OCI-LY7 (cell line): ENCODE measurements around the gene TELO2. TPM values are rescaled to one million over a fixed set of nuclear protein-coding genes. Genes with fewer than 3 reads are reported as not detected.

ENCODE experiments used
- BruUV-seq: library from RNA; stranded (reverse); fragments of 400-500 nt; replicated peaks from 2 replicates; lab custom pipeline; 2021; lab: Mats Ljungman, UMichigan
- CTCF ChIA-PET: fragments of 300-600 bp; sonication (Branson Sonifier 250); formaldehyde crosslinking; loops from one replicate; lab custom pipeline; 2022; ENCODE audit warnings: antibody characterized with exemption; ENCODE audit not compliant: unreplicated experiment; lab: Charles Lee
- POLR2A ChIA-PET: fragments of 300-600 bp; sonication (Branson Sonifier 250); formaldehyde crosslinking; loops from one replicate; lab custom pipeline; 2022; ENCODE audit warnings: antibody characterized with exemption; lab: Charles Lee
- DNase-seq: peaks from one replicate; pipeline ENCODE4 v3.0.0-alpha.2; 2015; ENCODE audit warnings: low spot score
- H2AFZ ChIP-seq: fragments of 200-600 bp; sonication (generic), shearing (Covaris generic); 2 replicates; pipeline ENCODE4 v1.6.1; 2014; ENCODE audit warnings: mild to moderate bottlenecking, antibody characterized with exemption, low read length, moderate library complexity
- H3K27ac ChIP-seq: fragments of 200-600 bp; sonication (generic); 2 replicates; pipeline ENCODE4 v1.5.1; 2014; ENCODE audit warnings: mixed run types, low read depth, mild to moderate bottlenecking, moderate library complexity, low read length, inconsistent platforms; ENCODE audit not compliant: poor library complexity, severe bottlenecking
- H3K36me3 ChIP-seq: fragments of 200-600 bp; sonication (generic); 2 replicates; pipeline ENCODE4 v1.6.1; 2014; ENCODE audit warnings: mild to moderate bottlenecking, antibody characterized with exemption, low read length, moderate library complexity, mixed read lengths; ENCODE audit not compliant: insufficient read depth
- H3K4me1 ChIP-seq: fragments of 200-600 bp; sonication (generic); 2 replicates; pipeline ENCODE4 v1.5.1; 2014; ENCODE audit warnings: mild to moderate bottlenecking, low read length; ENCODE audit not compliant: insufficient read depth, poor library complexity, severe bottlenecking
- H3K4me2 ChIP-seq: fragments of 200-600 bp; sonication (generic); 2 replicates; pipeline ENCODE4 v1.6.1; 2014; ENCODE audit warnings: mild to moderate bottlenecking, low read length
- H3K4me3 ChIP-seq: fragments of 200-600 bp; sonication (generic); 2 replicates; pipeline ENCODE4 v1.5.1; 2014; ENCODE audit warnings: mild to moderate bottlenecking, low read depth, low read length; ENCODE audit not compliant: poor library complexity, severe bottlenecking
- H3K79me2 ChIP-seq: fragments of 200-600 bp; sonication (generic); 2 replicates; pipeline ENCODE4 v1.6.1; 2016; ENCODE audit warnings: low read depth, mild to moderate bottlenecking, low read length, moderate library complexity, mixed read lengths; ENCODE audit not compliant: insufficient read depth
- H3K9me2 ChIP-seq: fragments of 200-600 bp; sonication (generic); 2 replicates; pipeline ENCODE4 v1.6.1; 2016; ENCODE audit warnings: mild to moderate bottlenecking, low read length, mixed read lengths; ENCODE audit not compliant: insufficient read depth
- H3K9me3 ChIP-seq: fragments of 200-600 bp; sonication (generic); 2 replicates; pipeline ENCODE4 v1.6.1; 2014; ENCODE audit warnings: mild to moderate bottlenecking, mixed run types, low read length, mixed read lengths
- H4K20me1 ChIP-seq: fragments of 200-600 bp; sonication (generic); 2 replicates; pipeline ENCODE4 v1.6.1; 2014; ENCODE audit warnings: mild to moderate bottlenecking, antibody characterized with exemption, low read length, moderate library complexity, mixed read lengths; ENCODE audit not compliant: insufficient read depth
- EZH2phosphoT487 ChIP-seq: fragments of 200-600 bp; sonication (generic); IDR thresholded peaks from 2 replicates; pipeline ENCODE4 v1.6.1; 2018; ENCODE audit warnings: low read depth, borderline replicate concordance, mild to moderate bottlenecking, mixed run types, antibody characterized with exemption, low read length, moderate library complexity, mixed read lengths
- intact Hi-C: fragments of 100-400 bp; cut with micrococcal nuclease; formaldehyde crosslinking; loops from one replicate; pipeline ENCODE4 v1.10.0; 2022; ENCODE audit not compliant: unreplicated experiment
- total RNA-seq, 2 experiments: library from RNA; depleted of rRNA in 1 of 2; stranded (reverse); fragments of >200 nt in 1 of 2; shearing (Covaris generic) in 1 of 2; gene quantifications; 2 replicates each; pipeline ENCODE4 v1.2.3, GENCODE V29; 2014 to 2022
- TF ChIP-seq, protein P1 (sequence below): fragments of 200-600 bp; sonication (generic); conservative IDR thresholded peaks from 2 replicates; pipeline ENCODE4 v1.5.1; 2014; ENCODE audit warnings: mild to moderate bottlenecking, antibody characterized with exemption, low read length, moderate library complexity, mixed read lengths

TELO2 gene
- total RNA-seq, 2 experiments from 2014 or later: 58.2 to 70.1 TPM

DNA sequence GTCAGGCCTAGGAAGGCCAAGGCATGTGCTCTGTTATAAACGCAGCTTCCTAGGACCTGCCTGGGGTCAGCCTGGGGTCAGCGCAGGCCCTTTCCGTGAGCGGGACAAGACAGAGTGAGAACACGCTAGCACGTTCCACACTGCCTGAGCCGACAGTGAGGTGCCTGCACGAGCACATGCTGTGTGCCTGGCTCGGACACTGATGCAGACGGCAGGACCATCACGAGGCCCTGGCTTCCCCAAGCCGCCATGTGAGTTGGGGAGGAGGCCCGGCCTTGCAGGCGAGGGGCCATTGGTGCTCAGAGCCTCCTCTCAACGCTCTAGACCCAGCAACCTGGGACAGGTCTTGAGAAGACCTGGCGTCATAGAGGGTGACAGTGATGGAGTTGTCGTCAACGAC is 49.4 kb downstream of the TELO2 start:
- Histone ChIP-seq H4K20me1 (no peaks in the 10 kb centered on the region), H3K27ac (no peak overlapping the region), H2AFZ (no peak overlapping the region), H3K4me2 (no peak overlapping the region), H3K9me2 (no peaks in the 10 kb centered on the region), H3K4me3 (no peak overlapping the region), H3K4me1 (no peaks in the 10 kb centered on the region), H3K79me2 (no peaks in the 10 kb centered on the region), H3K9me3 (no peaks in the 10 kb centered on the region), H3K36me3 (no peaks in the 10 kb centered on the region)
- BruUV-seq: no TSS peak
- TF ChIP-seq, protein P1, sequence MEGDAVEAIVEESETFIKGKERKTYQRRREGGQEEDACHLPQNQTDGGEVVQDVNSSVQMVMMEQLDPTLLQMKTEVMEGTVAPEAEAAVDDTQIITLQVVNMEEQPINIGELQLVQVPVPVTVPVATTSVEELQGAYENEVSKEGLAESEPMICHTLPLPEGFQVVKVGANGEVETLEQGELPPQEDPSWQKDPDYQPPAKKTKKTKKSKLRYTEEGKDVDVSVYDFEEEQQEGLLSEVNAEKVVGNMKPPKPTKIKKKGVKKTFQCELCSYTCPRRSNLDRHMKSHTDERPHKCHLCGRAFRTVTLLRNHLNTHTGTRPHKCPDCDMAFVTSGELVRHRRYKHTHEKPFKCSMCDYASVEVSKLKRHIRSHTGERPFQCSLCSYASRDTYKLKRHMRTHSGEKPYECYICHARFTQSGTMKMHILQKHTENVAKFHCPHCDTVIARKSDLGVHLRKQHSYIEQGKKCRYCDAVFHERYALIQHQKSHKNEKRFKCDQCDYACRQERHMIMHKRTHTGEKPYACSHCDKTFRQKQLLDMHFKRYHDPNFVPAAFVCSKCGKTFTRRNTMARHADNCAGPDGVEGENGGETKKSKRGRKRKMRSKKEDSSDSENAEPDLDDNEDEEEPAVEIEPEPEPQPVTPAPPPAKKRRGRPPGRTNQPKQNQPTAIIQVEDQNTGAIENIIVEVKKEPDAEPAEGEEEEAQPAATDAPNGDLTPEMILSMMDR: no peak
- TF ChIP-seq EZH2phosphoT487: no peak
- intact Hi-C loops: no loop called here
- no peak for DNase-seq
- CTCF ChIA-PET: no interaction called here
- POLR2A ChIA-PET: no interaction called here

DNA sequence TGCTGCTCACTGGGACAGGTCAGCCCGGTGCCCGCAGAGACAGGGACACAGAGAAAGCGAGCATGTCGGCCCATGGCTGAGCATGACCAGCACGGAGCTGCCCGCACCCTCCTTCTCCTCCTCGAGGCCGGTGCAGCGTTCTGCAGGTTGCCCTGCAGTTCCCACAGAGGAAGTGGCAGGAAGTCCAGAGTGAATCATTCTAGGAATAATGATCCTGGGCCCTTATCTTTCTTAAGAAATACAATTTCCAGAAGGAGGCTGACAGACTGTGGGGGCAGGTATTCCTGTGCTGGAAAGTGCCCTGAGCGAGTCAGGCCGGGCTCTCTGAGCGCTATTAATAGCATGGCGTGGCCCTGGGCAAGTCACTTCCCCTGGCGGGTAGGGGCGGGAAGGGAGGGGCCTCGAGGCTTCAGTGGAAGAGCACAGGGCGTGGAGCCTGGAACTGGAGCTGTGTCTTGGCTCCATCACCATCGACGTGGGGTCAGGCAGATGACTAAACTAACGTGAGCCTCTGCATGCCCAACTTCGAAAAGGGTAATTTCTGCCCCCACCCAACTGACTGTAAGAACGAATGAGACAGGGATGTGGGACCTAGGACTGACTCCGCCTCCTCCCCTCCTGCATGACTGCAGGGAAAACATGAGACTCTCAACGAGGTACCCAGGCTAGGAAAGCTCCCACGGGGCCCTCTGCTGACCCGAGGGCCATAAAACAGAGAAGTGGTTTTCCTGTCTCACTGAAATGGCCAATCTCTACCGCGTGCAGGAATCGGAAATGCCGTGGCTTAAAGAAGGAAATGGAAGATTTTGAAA is 50.1 kb downstream of the TELO2 start:
- TF ChIP-seq EZH2phosphoT487: no peak
- TF ChIP-seq, protein P1: no peak
- CTCF ChIA-PET: no interaction called here
- H3K4me1 ChIP-seq: no peaks in the 10 kb centered on the region

More for the DNA sequence above, 50.1 kb downstream of the TELO2 start:
- intact Hi-C loops: no loop called here
- Histone ChIP-seq H3K9me3 (no peaks in the 10 kb centered on the region), H3K27ac (no peak overlapping the region), H3K9me2 (no peaks in the 10 kb centered on the region), H4K20me1 (no peaks in the 10 kb centered on the region), H2AFZ (no peak overlapping the region), H3K79me2 (no peaks in the 10 kb centered on the region), H3K4me2 (no peak overlapping the region), H3K36me3 (no peaks in the 10 kb centered on the region), H3K4me3 (no peak overlapping the region)
- DNase-seq: peak; percentile 4
- BruUV-seq: no TSS peak
- POLR2A ChIA-PET: no interaction called here
